Activated CD4-positive, CD25-positive, alpha-beta regulatory T cell treated with anti-CD3 and anti-CD28 coated beads, Interleukin-2, amount 50 U/mL, for 16 hours (primary cell): ENCODE measurements around the gene COTL1.
"Not testable (repeated sequence)": the region's sequence is repeated elsewhere in the genome, so short reads cannot be mapped to it uniquely, and the experiment has no call there.

ENCODE experiments used
- DNase-seq: peaks from one replicate; pipeline ENCODE4 v3.0.0-alpha.2; 2020; ENCODE audit warnings: low read depth, low spot score

The COTL1 gene

DNA sequence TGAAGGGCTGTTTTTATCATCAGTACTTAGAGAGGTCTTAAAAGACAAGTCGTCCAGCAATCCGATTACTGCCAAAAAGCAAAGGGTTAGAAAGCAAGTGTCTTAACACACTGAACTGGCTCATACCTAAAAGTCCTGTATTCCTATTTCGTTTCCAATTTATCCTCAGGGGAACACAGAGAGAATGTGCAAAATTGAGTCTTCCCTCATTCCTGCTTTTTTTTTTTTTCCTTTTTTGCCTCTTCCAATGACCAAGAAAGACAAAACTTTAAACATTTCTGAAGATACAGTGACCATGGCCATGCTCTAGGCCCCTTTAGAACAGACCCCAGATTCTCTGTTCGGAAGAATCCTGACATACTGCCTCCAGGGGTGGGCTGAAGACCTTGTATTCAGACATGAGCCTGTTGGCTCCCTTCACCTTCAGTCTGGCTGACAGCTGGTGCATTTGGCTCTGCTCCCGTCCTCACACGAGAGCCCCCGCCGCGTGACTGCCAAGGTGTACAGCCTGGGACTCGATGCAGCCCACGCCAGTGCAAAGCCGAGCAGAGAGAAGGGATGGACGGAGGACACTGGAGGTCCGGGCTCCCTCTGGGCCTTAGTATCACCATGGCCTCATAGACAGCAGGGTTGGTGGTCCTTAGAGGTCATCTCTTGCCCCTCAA lies 47.0 kb downstream of the COTL1 start:
- DNase-seq: no peak

DNA sequence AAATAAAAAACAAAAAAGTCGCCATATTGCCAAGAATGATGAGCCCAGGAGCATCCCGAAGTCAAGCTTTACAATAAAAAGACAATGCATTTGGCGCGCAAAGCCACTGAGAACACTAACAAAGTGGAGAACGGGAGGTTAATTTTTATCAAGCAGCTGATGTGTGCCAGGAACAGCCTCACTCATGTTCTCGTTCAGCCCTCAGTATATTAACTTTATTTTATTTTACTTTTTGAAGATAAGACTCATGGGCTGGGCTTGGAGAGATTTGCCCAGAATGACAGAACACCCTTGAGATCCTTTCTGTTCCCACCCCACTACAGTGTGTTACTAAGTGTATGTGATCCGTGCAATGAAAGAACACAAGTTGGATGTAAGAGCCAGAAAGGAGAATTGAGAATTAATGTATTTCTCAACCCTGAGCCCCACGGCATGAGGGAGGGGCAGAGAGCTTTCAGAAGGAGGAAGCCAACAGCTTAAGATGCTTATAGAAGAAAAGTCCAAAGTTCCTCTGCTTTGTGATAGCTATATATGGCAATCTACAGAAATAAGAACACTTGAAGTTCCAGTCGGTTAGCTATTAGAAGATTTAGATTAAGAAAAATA lies 48.4 kb downstream of the COTL1 start:
- no peak for DNase-seq

DNA sequence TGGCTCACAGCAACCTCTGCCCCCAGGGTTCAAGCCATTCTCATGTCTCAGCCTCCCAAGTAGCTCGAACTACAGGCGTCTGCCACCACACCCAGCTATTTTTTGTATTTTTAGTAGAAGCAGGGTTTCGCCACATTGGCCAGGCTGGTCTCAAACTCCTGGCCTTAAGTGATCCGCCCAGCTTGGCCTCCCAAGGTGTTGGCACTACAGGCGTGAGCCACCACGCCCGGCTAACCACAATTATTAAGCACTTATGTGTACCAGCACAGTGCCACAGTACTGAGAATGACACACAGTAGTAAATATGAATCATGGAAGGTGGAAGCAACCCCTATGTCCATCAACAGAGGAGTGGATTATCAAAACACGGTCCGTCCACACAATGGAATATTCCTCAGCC lies 49.8 kb downstream of the COTL1 start:
- no peak for DNase-seq

DNA sequence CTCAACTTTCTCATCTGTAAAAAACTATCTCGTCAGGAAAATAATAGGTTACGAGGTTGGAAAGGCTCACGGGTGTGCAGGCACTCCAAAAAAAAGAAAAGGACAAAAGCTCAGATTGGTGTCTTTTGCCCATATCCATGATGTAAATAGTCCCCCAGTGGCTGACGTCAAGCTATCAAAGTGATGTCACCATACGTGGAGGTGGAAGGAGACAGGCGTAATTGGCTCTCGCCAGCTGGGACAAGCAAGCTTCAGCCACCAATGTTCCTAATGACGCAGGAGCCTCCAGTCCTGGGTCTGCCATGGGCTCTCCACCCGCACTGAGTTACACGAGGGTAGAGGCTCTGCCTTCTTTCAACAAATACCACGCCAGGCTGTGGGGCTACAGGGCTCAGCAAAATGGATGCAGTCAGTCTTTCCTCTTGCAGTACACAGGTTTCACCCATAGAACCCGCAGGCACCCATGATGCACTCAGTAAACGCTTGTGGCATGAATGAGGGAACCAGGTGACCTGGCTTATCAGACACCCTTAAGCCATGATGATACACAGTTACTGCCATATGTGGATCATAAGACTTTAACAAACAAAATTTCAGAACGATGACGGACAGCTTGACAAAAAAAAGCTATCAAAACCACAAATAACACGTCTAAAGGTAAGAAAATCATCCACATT lies 50.5 kb downstream of the COTL1 start:
- no peak for DNase-seq

DNA sequence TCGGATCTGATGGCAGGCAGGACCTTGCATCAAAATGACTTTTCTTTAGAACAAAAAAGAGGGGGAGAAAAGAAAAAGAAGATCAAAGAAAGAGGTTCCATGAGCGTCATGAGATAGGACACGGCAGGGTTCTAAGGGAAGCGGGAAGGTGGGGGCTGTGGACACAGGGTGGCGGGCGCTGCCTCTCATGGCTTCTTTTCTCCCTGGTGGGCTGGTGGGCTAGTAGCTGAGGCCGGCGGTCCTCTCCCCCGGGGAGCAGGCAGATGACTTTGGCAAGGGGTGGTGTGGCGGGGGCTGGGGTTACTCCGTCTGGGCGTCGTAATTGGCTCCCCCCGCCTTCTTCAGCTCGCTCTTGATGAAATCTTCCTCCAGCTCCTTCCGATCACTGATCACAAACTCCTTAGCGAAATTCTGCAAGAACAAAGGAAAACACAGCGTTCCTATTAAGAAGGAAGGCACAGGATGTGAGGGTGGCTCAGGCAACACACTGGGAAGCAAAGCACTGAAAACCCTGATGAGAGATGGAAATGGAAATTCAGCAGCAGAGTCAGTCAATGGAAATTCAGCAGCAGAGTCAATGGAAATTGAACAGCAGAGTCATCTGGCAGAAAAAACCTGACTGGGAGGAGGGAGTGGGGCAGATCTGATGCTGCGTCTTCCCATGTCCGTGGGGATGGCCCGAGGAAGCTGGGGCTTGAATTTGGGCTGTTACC lies 51.2 kb downstream of the COTL1 start:
- DNase-seq: no peak

DNA sequence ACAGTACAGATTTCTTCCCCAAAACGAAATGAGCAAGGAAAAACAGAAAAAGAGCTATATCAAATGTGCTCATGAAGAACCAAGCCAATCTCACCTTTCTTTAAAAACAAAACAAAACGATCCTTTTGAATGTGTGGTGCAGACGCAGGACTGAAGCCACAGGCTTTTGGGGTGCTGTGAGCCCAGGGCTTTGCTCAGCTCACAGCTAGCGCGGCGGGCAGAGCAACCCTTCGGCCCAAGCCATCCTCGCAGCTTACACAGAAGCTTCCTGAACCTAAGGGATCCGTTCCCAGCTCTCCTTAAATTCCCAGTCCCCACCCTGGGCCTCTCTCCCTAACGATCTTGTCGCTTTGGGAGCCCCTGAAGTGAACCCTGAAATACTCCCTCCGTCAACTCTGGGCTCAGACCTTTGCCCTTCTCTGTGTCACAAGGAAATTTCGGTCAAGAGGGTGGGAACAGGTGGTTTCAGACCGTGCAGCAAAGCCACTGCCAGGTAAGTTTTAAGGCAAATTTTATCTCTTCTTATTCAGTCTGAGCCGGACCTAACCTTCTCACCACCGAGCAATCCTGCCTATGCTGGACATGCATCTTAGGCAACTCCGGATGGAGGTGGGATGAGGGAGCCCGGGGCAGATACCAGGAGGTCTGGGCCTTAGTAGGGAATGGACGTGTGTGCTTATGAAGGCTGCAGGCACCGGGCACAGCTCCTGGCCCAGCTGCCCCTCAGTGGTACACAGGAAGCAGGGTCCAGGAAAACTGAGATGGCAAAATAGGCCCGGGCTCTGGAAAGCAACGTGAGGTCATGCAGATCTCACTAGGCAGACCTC lies 52.0 kb downstream of the COTL1 start:
- no peak for DNase-seq

DNA sequence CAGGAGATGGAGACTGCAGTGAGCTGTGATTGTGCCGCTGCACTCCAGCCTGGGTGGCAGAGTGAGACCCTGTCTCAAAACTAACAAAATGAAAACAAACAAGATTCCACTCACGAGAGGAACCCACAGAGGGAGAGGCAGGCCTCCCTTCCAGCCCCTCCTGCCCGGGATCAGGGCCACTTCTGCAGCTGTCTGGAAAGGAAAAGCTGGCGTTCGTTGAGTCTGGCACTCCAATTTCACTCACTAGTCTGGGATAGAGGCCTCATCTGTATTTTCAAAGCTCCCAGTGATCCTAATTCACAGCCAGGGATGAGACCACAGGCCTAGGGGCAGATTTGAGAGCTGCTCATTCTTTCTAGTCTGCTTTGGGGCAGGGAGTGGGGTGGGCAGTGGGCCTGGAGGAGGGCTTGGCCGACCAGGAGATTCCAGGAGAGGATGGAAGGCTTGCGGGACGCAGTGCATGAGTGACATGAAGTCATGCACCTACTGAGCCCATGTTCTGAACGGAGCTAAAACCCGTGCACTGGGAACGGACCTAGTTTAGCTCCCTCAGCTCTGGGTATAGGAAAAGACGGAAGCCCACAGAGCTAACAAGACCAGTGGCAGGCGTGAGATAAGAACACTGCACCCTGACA lies 54.0 kb downstream of the COTL1 start:
- DNase-seq: no peak

DNA sequence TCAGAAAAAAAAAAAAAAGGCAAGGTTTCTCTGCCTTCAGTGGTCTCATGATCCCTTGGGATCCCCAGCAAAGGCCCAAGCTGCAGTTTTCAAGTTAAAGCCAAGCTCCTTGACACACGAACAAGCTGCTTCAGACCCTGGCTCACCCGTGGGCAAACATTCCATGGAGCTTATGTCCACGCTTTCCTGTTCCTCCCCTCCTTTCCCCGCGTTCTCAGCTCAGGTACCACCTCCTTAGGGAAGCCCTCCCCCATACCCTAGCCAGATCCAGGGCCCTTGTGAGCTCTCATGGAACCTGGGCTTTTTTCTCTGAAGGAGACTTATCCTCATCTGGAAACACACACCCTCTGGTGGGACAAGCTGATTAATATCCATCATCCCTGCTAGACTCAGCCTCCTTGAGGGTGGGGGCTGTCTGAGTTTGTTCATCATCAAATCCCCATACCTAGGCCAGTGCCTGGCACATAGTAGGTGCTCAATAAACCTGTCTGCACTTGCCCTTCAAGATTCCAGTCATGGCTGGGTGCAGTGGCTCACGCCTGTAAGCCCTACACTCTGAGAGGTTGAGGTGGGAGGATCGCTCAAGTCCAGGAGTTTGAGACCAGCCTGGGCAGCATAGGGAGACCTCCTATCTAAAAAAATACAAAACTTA lies 54.7 kb downstream of the COTL1 start:
- no peak for DNase-seq

DNA sequence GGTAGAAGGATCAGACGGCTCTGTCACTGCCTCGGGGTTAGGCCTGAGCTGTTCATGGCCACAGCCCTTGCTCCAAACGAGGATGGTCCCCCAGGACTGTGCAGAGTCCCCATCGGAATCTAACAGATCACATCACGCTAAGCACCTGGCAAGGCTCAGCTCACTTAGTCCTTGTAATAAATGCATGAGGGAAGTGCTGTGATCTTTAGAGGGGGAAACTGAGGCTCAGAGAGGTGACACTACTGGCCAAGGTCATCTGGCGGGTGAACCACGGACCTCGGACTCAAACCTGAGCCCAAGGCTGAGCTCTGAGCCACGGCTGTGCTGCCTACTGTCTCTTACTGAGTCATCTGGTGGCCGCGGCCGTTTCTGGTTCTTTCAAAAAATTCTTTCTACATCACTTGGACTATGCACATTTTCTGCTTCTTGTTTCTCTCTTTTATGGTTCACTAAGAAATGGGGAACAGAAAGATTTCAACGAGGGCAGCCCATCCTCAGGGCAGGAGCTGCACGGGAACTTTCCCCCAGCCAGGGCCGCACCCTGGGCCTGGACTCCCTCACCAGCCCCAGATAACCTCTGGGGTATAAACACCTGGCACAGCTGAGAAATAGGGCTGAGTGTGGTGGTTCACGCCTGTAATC lies 55.6 kb downstream of the COTL1 start:
- no peak for DNase-seq

DNA sequence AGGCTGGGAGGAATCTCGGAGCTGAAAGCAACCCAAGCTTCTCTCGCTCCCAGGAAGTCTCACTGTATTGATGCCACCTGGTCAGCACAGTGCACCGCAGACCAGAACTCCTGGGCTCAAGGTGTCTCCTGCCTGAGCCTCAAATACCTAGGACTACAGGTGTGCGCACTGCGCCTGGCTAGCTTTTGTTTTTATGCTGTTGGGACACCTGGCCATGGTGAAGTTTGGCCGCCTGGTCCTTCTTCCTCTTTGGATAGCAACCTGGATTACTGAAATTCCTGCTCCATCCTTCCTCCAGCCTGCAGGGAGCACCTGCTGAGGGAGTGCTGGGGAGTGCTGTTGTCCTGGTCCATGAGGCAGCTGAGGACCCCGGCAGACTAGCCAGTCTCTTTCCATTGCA lies 56.6 kb downstream of the COTL1 start:
- DNase-seq: no peak

DNA sequence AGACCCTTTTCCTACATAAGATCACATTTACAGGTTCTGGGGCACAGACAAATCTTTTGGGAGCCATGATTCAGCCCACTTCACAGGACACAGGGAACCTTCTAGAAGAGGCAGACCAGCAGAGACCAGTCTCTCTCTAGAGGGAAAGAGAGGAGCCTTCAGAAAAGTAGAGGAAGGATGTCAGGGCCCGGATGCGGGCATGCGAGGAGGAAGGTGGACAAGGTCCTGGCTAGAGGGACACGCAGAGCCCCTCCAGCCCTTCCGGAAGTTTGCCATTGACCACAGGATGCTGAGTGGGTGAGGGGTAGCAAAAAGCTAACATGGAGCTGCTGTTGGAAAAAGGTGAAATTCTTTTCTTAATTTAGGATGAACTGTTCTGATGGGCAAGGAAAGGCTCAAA lies 57.6 kb downstream of the COTL1 start:
- DNase-seq: no peak

DNA sequence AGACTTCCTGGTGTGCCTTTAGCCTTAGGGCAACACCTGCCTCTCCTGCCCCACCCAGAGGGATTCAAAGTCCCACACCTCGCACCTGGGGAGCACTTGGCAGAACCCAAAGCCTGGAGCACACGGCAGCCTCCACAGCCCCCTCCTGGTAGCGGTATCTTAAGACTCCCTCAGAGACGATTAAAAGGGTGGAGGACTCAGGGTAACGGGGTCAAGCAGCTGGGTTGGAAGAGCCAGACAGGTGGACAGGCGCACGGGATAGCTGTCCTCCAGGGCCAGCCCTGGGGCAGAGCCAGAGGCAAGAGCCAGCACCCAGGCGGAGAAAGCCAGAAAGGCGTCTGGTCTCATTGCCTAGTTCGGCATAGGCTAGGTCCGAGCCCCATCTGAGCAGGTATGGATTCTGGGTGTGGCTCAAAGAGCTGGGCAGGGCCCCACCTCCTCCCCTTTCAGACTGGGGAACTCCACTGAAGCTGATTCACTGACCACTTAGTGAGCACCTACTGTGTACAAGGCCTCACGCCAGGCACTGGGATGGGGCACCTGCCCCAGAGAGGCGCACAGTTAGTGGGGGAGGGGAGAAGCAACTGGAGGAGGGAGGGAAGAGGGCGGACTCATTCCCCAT lies 58.5 kb downstream of the COTL1 start:
- no peak for DNase-seq

DNA sequence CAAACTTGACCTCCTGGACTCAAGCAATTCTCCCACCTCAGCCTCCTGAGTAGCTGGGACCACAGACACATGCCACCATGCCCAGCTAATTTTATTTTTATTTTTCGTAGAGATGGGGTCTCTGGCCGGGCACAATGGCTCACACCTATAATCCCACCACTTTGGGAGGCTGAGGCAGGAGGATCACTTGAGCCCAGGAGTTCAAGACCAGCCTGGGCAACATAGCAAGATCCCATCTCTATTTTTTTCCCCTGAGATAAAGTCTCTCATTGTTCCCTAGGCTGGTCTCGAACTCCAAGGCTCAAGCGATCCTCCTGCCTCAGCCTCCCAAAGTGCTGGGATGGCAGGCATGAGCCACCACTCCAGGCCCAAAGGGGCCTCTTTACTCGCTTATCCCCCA lies 59.0 kb downstream of the COTL1 start:
- not testable (repeated sequence) for DNase-seq

DNA sequence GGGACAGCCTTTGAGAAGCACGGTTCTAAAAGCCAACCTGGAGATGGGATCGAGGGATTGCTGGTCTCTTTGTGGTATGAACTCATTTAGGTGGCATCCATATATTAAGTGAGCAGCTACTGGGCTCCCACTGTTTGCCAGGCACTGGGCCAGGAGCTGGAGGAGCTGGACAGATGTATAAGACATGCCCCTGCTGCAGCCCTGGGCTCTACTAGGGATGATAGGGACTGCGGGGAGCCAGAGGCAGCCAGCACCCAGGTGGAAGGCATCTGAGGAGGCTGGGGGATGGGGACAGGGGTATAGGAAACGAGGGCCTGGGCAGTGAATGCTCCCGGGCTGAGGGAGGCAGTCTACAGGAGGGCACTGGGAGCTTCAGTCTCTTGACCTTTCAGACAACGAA lies 60.4 kb downstream of the COTL1 start:
- DNase-seq: no peak

DNA sequence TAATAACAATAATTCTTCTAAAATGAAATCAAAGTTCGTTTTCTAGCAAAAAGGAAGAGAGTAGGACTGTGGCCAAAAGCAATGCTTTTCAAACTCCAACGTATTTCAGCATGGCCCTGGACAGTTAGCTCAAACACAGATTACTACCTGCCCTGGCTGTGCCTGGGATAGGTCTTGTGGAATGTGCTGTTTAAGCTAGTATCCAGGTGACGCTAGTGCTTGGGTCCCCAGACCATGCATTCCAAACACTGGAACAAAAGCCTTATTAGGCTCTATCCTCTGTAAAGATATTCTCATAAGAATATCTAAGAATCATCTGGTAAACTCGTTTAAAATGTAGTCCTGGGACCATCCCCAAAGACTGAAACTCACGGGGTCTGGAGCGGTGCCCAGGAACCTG lies 60.8 kb downstream of the COTL1 start:
- no peak for DNase-seq

DNA sequence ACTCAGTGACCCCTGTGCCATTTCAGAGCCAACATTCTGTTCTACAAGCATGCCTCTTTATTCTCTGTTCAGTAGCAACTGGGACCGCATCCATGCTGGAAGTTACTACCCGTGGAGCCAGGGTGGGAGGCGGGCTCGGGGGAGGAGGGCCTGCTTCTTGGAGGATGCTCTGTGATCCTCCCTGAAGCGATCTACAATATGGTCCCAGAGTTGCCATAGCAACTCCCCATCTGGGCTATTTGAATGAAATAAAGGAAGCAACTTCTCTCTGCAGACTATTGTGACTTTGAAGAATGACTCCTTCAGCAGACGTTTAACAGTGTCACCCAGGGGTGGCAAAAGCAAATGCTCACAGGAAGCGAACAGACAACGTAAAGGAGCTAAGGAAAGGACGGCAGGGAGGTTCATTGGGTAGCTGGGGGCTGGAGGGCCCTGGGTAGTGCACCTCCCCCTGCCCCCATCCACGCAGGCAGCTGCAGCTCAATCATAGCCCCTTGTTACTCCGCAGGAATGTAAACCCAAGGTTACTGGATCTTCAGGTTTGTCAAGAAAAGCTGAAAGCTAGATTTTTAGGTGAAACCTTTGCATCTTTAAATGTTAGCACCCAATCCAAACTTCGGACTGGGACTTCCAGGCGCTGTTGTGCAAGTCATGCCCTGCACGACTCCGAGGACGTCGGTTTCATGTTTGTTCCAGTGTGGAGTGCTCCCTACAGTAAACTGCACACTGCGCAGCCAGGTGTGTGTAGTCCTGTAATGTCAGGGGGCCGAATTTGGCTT lies 62.3 kb downstream of the COTL1 start:
- DNase-seq: no peak

DNA sequence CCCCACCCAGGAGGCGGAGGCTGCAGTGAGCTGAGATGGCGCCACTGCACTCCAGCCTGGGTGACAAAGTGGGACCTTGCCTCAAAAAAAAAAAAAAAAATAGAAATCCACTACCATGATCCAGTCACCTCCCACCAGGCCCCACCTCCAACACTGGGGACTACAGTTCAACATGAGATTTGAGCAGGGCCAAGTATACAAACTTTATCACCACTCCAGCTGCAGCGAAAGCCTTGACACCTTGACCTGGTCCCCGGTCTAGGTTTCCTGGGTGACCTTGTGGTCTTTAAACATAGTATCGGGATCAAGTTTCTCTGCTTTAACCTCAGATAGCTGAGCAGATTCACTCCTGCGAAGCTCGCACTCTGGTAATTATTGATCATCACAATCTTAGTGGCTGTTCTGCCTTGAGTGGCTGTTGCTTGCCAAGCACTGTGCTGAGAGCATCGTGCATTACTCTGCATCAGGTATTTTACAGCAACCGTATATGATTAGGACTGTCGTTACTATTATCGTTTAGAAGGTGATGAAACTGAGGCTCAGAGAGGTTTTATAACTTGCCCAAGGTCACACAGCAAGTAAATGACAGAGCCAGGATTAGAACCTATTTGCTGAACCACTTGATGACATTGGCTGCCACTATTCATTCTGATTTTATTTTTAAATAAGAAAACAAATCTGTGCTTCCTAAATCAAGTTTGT lies 63.1 kb downstream of the COTL1 start:
- DNase-seq: no peak

DNA sequence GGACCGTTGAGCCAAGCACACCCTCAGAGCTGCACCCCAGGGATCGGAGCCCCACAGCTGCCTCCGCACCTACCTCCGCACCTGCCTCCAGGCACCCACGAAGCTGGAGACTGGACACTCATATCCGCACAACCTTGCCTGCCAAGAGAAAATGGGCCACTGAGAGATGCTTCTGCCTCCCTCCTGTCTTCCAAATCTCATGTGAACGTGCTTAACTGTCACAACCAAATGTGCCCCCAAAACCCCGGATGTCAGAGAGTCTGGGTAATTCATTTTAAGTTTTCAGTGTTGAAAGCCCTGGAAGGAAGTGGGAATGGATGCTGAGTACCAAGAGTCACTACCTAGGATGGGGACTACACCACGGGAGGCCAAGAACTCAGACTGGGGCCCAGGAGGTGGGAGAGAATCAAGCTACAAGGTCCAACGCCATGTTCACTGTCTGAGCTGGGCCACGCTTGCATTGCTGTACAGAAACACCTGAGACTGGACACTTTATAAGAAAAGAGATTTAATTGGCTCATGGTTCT lies 63.9 kb downstream of the COTL1 start:
- peak; percentile 32 for DNase-seq
